K562 (cell line): ENCODE data around the gene MLLT3. TPM values are rescaled to one million over a fixed set of nuclear protein-coding genes. Genes with fewer than 3 reads are reported as not detected.

Experiments used
- RERE ChIP-seq: sonication (generic); formaldehyde crosslinking; IDR thresholded peaks from 2 replicates; pipeline ENCODE4 v1.8.0; 2023; ENCODE audit warnings: missing genetic modification reagents, mild to moderate bottlenecking, borderline replicate concordance
- ZNF277 ChIP-seq: fragments of 250-450 bp; sonication (Bioruptor Pico); IDR thresholded peaks from 2 replicates; pipeline ENCODE4 v1.8.0; 2022; ENCODE audit warnings: inconsistent platforms, mild to moderate bottlenecking, moderate library complexity, borderline replicate concordance
- polyA plus RNA-seq, 8 experiments: library from polyadenylated mRNA; depleted of rRNA in 4 of 8; stranded (reverse) in 5 of 8; unstranded in 3 of 8; fragments of >200 nt; fragmentation: Nextera tagmentation in 2 of 8; fragmentation: Illumina TruSeq in 1 of 8; extraction: Ambion mirVana in 2 of 8; extraction: Trizol in 1 of 8; gene quantifications; 2 replicates each; pipeline versions ENCODE4 v1.2.1 to v1.2.3, GENCODE V29; 2011 to 2014; ENCODE audit warnings: inconsistent platforms in 1 of 8, missing spikeins in 1 of 8
- total RNA-seq, 7 experiments: library from RNA; depleted of rRNA in 6 of 7; stranded (reverse); fragments of >200 nt in 6 of 7; fragmentation: Illumina TruSeq in 2 of 7; extraction: Trizol in 2 of 7; gene quantifications; 2 replicates each; pipeline versions ENCODE4 v1.2.1 to v1.2.3, GENCODE V29; 2011 to 2021; ENCODE audit warnings: low replicate concordance in 1 of 7

The MLLT3 gene
- total and polyA plus RNA-seq, 9 of the 15 experiments (the other 6 are each of a cell fraction or from before 2014, with no cell fraction given) = 0.07 to 0.42 (median 0.22) TPM; not detected in 4

- TF ChIP-seq RERE (CRISPR knock-in tag) (no peak), ZNF277 (CRISPR knock-in tag) (no peak)
Observed at GRCh38 chr9:20558566-20559016, 63.7 kb downstream of the MLLT3 start (continued).
